Measurements from ENCODE around the gene MAP3K6. TPM values are rescaled to one million over a fixed set of nuclear protein-coding genes. Genes with fewer than 3 reads are reported as not detected.

MAP3K6 gene
- total RNA-seq, 1 experiment from 2014 or later = 25.1 TPM

DNA sequence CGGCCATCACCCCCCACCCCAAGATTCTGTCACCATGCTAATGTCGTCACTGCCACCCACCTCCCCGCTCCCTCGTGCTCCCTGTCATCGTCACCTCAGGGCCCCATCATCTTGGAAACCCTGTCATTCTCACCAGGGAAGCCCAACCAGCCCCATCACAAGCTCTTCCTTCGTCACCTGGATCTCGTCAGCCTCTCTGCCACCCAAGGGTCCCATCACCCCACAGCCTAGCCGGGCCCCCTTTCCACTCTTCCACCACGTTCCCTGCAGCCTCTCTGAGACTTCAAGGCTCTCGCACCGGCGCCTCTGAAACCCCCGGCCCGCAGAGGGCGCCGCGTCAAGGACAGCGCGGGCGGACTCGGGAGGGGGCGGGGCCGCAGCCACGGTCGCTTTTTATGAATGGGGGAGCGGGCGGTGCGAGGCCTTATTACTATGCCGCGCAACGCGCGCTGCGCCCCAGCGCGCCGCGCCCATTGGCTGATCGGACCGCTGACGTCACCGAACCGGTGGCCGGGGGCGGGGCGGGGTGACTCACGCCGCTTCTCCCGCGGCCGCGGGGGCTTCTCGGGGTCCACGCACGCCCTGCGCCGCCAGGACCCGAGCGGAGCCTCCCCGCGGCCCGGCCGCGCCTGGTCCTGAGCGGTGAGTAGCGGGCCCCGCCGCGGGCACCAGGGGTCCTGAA, 25.5 kb upstream of the MAP3K6 start, which contains the start of gene GPR3:
TSS of gene GPR3 (plus strand) at position 527 of the 682 bp plus-strand sequence. CDS start 1,177 bp downstream, outside the sequence.
- H3K9me2 ChIP-seq (replicated peaks; ENCODE audit: low read length) = no peaks in the 10 kb centered on the region
- peak; percentile 82 for ATAC-seq
- H3K27ac ChIP-seq (ENCODE audit: low read length) = peak within 1 kb of the TSS; percentile 64
- ChIA-PET CTCF (interaction anchor here (1.0 to 1.1 kb wide), 2 partner anchors 25 to 92 kb away, joined by 3 to 5 read pairs; partner anchors contain the start of gene MAP3K6), POLR2A (ENCODE audit: unreplicated experiment) (no interaction called here)
- H3K4me3 ChIP-seq (ENCODE audit: low read length) = peak within 1 kb of the TSS; percentile 100
- no peaks in the 10 kb centered on the region for H3K27me3 ChIP-seq (ENCODE audit: low read length)
- BruUV-seq (replicated peaks) = no TSS peak
- H4K20me1 ChIP-seq (ENCODE audit: low read length) = no peaks in the 10 kb centered on the region
- intact Hi-C loops (cut with micrococcal nuclease) = loop anchor here (1.0 kb wide), 1 partner anchor 93 kb away; no protein-coding TSS in a partner anchor
- peaks cover 25% of the 10 kb centered on the region for H3K4me1 ChIP-seq (ENCODE audit: insufficient read depth, low read length)
- peak; percentile 94 for DNase-seq
- TF ChIP-seq, protein P1, sequence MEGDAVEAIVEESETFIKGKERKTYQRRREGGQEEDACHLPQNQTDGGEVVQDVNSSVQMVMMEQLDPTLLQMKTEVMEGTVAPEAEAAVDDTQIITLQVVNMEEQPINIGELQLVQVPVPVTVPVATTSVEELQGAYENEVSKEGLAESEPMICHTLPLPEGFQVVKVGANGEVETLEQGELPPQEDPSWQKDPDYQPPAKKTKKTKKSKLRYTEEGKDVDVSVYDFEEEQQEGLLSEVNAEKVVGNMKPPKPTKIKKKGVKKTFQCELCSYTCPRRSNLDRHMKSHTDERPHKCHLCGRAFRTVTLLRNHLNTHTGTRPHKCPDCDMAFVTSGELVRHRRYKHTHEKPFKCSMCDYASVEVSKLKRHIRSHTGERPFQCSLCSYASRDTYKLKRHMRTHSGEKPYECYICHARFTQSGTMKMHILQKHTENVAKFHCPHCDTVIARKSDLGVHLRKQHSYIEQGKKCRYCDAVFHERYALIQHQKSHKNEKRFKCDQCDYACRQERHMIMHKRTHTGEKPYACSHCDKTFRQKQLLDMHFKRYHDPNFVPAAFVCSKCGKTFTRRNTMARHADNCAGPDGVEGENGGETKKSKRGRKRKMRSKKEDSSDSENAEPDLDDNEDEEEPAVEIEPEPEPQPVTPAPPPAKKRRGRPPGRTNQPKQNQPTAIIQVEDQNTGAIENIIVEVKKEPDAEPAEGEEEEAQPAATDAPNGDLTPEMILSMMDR (conservative IDR thresholded peaks at IDR 0.05; ENCODE audit: low read depth, low read length) = peak; percentile 65
- TF ChIP-seq EZH2 (IDR thresholded peaks at IDR 0.05; ENCODE audit: low read length, unreplicated experiment) (no peak), EZH2phosphoT487 (IDR thresholded peaks at IDR 0.05; ENCODE audit: borderline replicate concordance, low read length) (no peak)
- no peaks in the 10 kb centered on the region for H3K9me3 ChIP-seq (ENCODE audit: low read length)
- no peaks in the 10 kb centered on the region for H3K36me3 ChIP-seq (ENCODE audit: low read depth, low read length)
- H3K9ac ChIP-seq (ENCODE audit: low read length) = peak within 1 kb of the TSS; percentile 97
- H3F3A ChIP-seq (ENCODE audit: low read length, unreplicated experiment) = peaks cover 3% of the 10 kb centered on the region
- H3K79me2 ChIP-seq (ENCODE audit: low read length) = peaks cover 20% of the 10 kb centered on the region
- H3K4me2 ChIP-seq (ENCODE audit: low read length) = peak within 1 kb of the TSS; percentile 99
- H2AFZ ChIP-seq (ENCODE audit: low read length) = peak within 1 kb of the TSS; percentile 98

DNA sequence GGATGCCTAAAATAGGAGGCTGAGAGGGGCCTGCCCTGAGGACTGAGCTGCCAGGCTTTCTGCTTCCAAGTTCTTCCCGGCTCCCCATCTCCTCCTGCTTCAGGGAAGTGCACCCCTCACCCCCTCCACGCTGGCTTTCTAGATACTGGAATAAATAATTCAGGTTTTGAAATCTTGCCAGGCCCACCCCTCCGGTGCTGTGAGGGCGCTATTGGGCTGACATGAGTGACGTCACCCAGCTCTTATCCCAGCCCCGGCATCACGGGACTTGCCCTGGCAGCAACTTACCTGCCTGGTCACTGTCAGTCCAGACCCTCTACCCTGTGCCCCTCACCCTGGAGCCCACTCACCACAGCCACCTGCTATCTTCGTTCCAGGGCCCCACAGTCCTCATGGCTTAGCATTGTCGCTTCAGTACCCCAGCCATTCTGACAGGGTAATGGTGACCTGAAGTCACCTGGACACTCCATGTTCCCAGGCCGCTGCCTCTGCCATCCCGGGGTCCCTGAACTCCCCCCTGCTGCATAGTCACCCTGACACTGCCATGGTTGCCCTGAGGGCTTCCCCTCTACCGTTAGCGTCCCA, 24.8 kb upstream of the MAP3K6 start:
- no peaks in the 10 kb centered on the region for H3K36me3 ChIP-seq (ENCODE audit: low read depth, low read length)
- peaks cover 25% of the 10 kb centered on the region for H3K4me1 ChIP-seq (ENCODE audit: insufficient read depth, low read length)
- peak overlapping the region; percentile 72 for H2AFZ ChIP-seq (ENCODE audit: low read length)
- no peaks in the 10 kb centered on the region for H3K9me2 ChIP-seq (replicated peaks; ENCODE audit: low read length)
- H3K27ac ChIP-seq (ENCODE audit: low read length) = peak overlapping the region; percentile 23; the same call in 1 of the 2 replicates
- H3K79me2 ChIP-seq (ENCODE audit: low read length) = peaks cover 20% of the 10 kb centered on the region
- peaks cover 3% of the 10 kb centered on the region for H3F3A ChIP-seq (ENCODE audit: low read length, unreplicated experiment)
- peak overlapping the region; percentile 100 for H3K4me3 ChIP-seq (ENCODE audit: low read length)
- no peak for TF ChIP-seq EZH2phosphoT487 (IDR thresholded peaks at IDR 0.05; ENCODE audit: borderline replicate concordance, low read length)
- TF ChIP-seq EZH2 (IDR thresholded peaks at IDR 0.05; ENCODE audit: low read length, unreplicated experiment) = no peak
- TF ChIP-seq, protein P1 (conservative IDR thresholded peaks at IDR 0.05; ENCODE audit: low read depth, low read length) = no peak
- intact Hi-C loops (cut with micrococcal nuclease) = loop anchor here (1.0 kb wide), 2 partner anchors 92 to 215 kb away; no protein-coding TSS in a partner anchor
- peak overlapping the region; percentile 59 for H3K9ac ChIP-seq (ENCODE audit: low read length)
- DNase-seq = peak; percentile 48
- H3K27me3 ChIP-seq (ENCODE audit: low read length) = no peaks in the 10 kb centered on the region
- H4K20me1 ChIP-seq (ENCODE audit: low read length) = no peaks in the 10 kb centered on the region
- ATAC-seq = peak; percentile 7; the same call in 1 of the 2 replicates
- peak overlapping the region; percentile 99 for H3K4me2 ChIP-seq (ENCODE audit: low read length)
- ChIA-PET CTCF (interaction anchor here (1.0 to 1.2 kb wide), 3 partner anchors 25 to 214 kb away, joined by 3 to 5 read pairs (median 5); partner anchors contain the start of gene MAP3K6), POLR2A (ENCODE audit: unreplicated experiment) (no interaction called here)
- H3K9me3 ChIP-seq (ENCODE audit: low read length) = no peaks in the 10 kb centered on the region
- BruUV-seq (replicated peaks) = no TSS peak

Data from PC-3 (cell line).